Upper lobe of left lung (tissue), 6 donors: ENCODE measurements around the gene ARHGAP10. TPM values are rescaled to one million over a fixed set of nuclear protein-coding genes. Genes with fewer than 3 reads are reported as not detected.

Experiments
- ATAC-seq, 2 donors: fragments of 200-7000 bp; cut with Tn5 transposase; one replicate each; pipeline ENCODE4 v1.9.1; 2022; ENCODE audit warnings: mild to moderate bottlenecking in 2 of 2, moderate library complexity in 2 of 2; ENCODE audit not compliant: low FRiP score in 2 of 2
- DNase-seq, 2 donors: peaks; one replicate each; pipeline ENCODE4 v3.0.0-alpha.2; 2019 to 2020
- H3K27ac ChIP-seq, 4 donors: fragments of 200-600 bp; sonication (generic); one replicate each; pipeline ENCODE4 v1.5.1; 2016 to 2019
- H3K27me3 ChIP-seq, 4 donors: fragments of 200-600 bp; sonication (generic); one replicate each; pipeline ENCODE4 v1.5.1; 2017 to 2019
- H3K36me3 ChIP-seq, 4 donors: fragments of 200-600 bp; sonication (generic); one replicate each; pipeline ENCODE4 v1.5.1; 2016 to 2019
- H3K4me1 ChIP-seq, 4 donors: fragments of 200-600 bp; sonication (generic); one replicate each; pipeline ENCODE4 v1.5.1; 2018 to 2019
- H3K4me3 ChIP-seq, 4 donors: fragments of 200-600 bp; sonication (generic); one replicate each; pipeline ENCODE4 v1.5.1; 2017 to 2019; ENCODE audit warnings: mild to moderate bottlenecking in 2 of 4, moderate library complexity in 1 of 4
- H3K9me3 ChIP-seq, 4 donors: fragments of 200-600 bp; sonication (generic); one replicate each; pipeline ENCODE4 v1.5.1; 2018 to 2019
- EP300 ChIP-seq, 4 donors: sonication (generic); formaldehyde crosslinking; IDR thresholded peaks; one replicate each; pipeline ENCODE4 v1.5.1; 2017; ENCODE audit warnings: antibody characterized with exemption in 4 of 4, control low read depth in 2 of 4
- POLR2A ChIP-seq, 4 donors: fragments of 450-650 bp; IDR thresholded peaks; one replicate each; pipeline ENCODE4 v1.5.1; 2016 to 2017; ENCODE audit warnings: antibody characterized with exemption in 4 of 4, mild to moderate bottlenecking in 2 of 4
- POLR2AphosphoS5 ChIP-seq, 2 donors: sonication (generic); formaldehyde crosslinking; IDR thresholded peaks; one replicate each; pipeline ENCODE4 v1.5.1; 2017; ENCODE audit warnings: antibody characterized with exemption in 2 of 2
- WGBS, 2 donors: methylation state at CpG; one replicate each; pipeline ENCODE4 v1.1.5; 2017 to 2018; 5-methylcytosine and 5-hydroxymethylcytosine counted together
- total RNA-seq, 6 donors: library from RNA; depleted of rRNA in 4 of 6; stranded (reverse); fragments of >200 nt in 4 of 6; gene quantifications; one replicate each; pipeline versions ENCODE4 v1.1.0 to v1.2.1, GENCODE V29; 2016 to 2021
- TF ChIP-seq, protein P1 (sequence below), 6 experiments: fragments of 450-650 bp in 4 of 6; fragments of 200-600 bp in 2 of 6; sonication (generic) in 2 of 6; IDR thresholded peaks; one replicate each; pipeline ENCODE4 v1.5.1; 2016 to 2019; ENCODE audit warnings: antibody characterized with exemption in 6 of 6
- donor health status: DM: no; HTN: no; CAD: no; lungs with moderate emphysema.
- donor health status: DM: no; HTN: yes; CAD: no; lungs with severe emphysema.

ARHGAP10 gene
- total RNA-seq, 6 donors from 2014 or later, result 25.9 to 47.1 (median 29.5) TPM

DNA sequence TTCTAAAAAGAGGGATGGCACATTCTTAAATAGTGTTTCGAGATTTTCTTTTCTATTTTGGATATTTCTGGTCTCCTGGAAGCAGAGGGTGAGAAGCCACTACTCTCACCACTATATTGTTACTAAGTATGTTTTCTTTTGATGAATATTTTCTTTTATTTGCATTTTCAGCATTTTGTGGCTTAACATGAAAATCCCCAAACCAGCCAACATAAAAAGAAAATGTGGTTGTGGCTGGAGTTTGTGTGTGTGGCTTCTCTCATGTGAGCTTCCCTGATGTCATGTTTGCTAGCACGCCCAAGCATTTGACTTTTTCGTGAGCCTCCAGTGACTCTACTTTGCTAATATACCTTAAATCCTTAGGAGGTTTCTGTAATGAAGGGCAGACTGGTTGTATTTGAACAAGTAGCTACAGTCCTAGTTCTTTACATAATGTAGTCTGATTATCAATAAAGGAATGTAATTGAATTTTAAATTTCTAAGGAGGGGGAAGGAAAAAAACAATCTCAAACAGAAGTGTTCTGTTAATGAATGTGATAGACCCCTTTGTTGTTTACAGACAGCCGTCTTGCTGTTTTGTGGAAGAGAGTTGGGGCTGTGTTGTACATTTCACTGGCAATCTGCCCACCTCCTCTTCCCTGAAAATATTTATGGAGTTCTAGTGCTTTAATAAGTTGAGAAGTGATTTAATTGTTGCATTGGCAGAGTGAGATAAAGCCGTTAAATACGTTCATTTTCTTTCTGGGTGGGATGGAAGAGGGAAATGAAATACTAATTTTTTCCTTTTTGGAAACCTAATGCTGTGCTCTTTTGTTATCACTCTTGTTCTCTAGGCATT is 114.6 kb downstream of the ARHGAP10 start:
- Histone ChIP-seq H3K9me3 (no peaks in the 10 kb centered on the region), H3K4me3 (no peak overlapping the region), H3K36me3 (peaks cover 0 to 4% (median 0%) of the 10 kb centered on the region in 4 donors), H3K4me1 (peaks cover 0 to 6% (median 2%) of the 10 kb centered on the region in 4 donors), H3K27ac (no peak overlapping the region), H3K27me3 (no peaks in the 10 kb centered on the region)
- DNase-seq, result no peak
- TF ChIP-seq POLR2AphosphoS5 (IDR thresholded peaks at IDR 0.05), result no peak
- no peak for TF ChIP-seq EP300 (IDR thresholded peaks at IDR 0.05)
- TF ChIP-seq, protein P1, sequence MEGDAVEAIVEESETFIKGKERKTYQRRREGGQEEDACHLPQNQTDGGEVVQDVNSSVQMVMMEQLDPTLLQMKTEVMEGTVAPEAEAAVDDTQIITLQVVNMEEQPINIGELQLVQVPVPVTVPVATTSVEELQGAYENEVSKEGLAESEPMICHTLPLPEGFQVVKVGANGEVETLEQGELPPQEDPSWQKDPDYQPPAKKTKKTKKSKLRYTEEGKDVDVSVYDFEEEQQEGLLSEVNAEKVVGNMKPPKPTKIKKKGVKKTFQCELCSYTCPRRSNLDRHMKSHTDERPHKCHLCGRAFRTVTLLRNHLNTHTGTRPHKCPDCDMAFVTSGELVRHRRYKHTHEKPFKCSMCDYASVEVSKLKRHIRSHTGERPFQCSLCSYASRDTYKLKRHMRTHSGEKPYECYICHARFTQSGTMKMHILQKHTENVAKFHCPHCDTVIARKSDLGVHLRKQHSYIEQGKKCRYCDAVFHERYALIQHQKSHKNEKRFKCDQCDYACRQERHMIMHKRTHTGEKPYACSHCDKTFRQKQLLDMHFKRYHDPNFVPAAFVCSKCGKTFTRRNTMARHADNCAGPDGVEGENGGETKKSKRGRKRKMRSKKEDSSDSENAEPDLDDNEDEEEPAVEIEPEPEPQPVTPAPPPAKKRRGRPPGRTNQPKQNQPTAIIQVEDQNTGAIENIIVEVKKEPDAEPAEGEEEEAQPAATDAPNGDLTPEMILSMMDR (IDR thresholded peaks at IDR 0.05), result no peak
- no peak for TF ChIP-seq POLR2A (IDR thresholded peaks at IDR 0.05)
- no peak for ATAC-seq
- WGBS, 2 donors, result 66 to 77% methylated on average over 6 of the region's 6 CpGs

DNA sequence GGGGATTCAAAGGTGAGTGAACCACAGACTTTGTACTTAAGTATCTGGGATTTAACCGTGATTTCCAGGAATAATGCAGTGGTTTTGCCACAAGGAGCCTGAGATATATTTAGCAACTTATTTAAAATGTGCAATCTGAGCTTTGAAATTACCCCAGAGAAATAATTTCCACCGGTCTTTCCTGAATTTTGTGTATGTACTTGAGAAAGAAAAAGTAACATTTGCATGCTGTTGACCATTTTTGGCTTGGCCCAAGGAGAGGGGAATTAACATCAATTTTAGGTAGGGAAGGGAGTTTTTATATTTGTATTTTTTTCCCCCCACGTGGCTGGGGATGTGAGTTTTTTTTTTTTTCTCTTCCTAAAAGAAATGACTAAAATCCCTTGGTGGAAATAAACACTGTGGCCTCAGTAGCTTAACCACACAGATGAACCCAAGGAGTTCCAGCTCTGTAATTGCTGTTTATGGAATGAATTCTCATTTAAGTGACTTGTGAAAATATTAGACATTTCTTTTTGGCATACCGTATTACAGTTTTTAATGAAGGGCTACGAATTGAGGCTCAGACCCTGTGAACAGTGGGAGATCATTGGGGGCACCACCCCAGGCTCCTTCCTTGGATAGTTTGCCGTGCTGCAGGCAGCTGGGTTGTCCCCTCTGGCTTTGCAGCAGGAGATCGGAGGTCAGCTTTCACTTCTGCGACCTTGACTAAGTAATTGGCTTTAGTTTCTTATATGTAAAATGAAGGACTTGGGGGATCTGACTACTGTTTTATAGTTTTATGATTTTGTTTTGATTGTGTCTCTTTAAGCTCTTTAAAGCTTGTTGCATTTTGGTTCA is 116.1 kb downstream of the ARHGAP10 start:
- 77 to 86% methylated on average over 8 of the region's 8 CpGs for WGBS, 2 donors
- Histone ChIP-seq H3K27ac (no peak overlapping the region), H3K9me3 (no peaks in the 10 kb centered on the region), H3K4me1 (no peaks in the 10 kb centered on the region), H3K36me3 (peaks cover 0 to 4% (median 0%) of the 10 kb centered on the region in 4 donors), H3K27me3 (no peaks in the 10 kb centered on the region), H3K4me3 (no peak overlapping the region)
- ATAC-seq (no peak), DNase-seq (no peak)
- TF ChIP-seq, protein P1 (IDR thresholded peaks at IDR 0.05), result no peak
- TF ChIP-seq EP300 (IDR thresholded peaks at IDR 0.05) (no peak), POLR2A (IDR thresholded peaks at IDR 0.05) (no peak), POLR2AphosphoS5 (IDR thresholded peaks at IDR 0.05) (no peak)

DNA sequence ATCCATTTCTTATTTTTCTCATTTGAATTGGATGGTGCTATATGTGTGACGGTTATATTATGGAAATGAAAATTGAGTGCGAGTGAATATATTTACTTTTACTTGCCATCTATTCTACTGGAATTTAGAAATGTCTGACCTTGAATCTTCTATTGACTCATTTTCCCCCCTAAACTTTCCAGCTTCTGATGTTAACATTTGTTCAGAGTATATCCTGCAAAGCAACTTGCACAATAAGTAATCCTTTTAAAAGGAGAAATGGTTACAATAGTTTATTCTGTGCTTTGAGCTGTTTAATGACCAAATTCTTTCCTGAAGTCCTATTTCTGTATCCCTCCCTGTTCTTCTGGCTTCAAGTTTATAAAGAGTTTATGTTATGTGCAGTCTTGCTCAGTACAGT is 116.7 kb downstream of the ARHGAP10 start:
- H3K9me3 ChIP-seq, result no peaks in the 10 kb centered on the region
- no peak for TF ChIP-seq EP300 (IDR thresholded peaks at IDR 0.05)
- TF ChIP-seq POLR2AphosphoS5 (IDR thresholded peaks at IDR 0.05), result no peak
- TF ChIP-seq, protein P1 (IDR thresholded peaks at IDR 0.05), result no peak
- no peak for TF ChIP-seq POLR2A (IDR thresholded peaks at IDR 0.05)
- ATAC-seq (no peak), DNase-seq (no peak)
- H3K4me1 ChIP-seq, result no peaks in the 10 kb centered on the region
- 87 to 98% methylated on average over 2 of the region's 2 CpGs for WGBS, 2 donors
- no peak overlapping the region for H3K27ac ChIP-seq
- H3K36me3 ChIP-seq, result peaks cover 0 to 4% (median 0%) of the 10 kb centered on the region in 4 donors
- no peak overlapping the region for H3K4me3 ChIP-seq
- no peaks in the 10 kb centered on the region for H3K27me3 ChIP-seq

DNA sequence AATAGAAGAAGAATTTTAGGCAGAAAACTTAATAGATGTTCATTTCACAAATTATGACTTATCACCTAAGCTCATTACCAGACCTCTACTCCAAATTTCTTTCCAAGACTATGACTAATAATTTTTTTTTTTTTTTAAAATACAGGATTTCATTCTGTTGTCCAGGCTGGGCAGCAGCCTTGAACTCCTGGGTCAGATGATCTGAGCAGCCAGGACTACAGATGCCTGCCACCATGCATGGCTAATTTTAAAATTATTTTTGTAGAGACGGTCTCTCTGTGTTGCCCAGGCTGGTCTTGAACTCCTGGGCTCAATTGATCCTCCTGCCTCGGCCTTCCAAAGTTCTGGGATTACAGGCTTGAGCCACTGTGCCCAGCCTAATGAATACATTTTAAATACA is 119.2 kb downstream of the ARHGAP10 start:
- no peaks in the 10 kb centered on the region for H3K27me3 ChIP-seq
- DNase-seq (no peak), ATAC-seq (no peak)
- peaks cover 0 to 2% (median 0%) of the 10 kb centered on the region in 4 donors for H3K4me1 ChIP-seq
- H3K9me3 ChIP-seq, result no peaks in the 10 kb centered on the region
- no peak overlapping the region for H3K4me3 ChIP-seq
- H3K36me3 ChIP-seq, result peaks cover 0 to 4% (median 0%) of the 10 kb centered on the region in 4 donors
- WGBS, 2 donors, result 94 to 98% methylated on average over 2 of the region's 2 CpGs
- H3K27ac ChIP-seq, result no peak overlapping the region
- TF ChIP-seq POLR2AphosphoS5 (IDR thresholded peaks at IDR 0.05) (no peak), POLR2A (IDR thresholded peaks at IDR 0.05) (no peak), EP300 (IDR thresholded peaks at IDR 0.05) (no peak)
- TF ChIP-seq, protein P1 (IDR thresholded peaks at IDR 0.05), result no peak
